Neural crest cell (in vitro differentiated cells): ENCODE measurements around the gene UBL3. TPM values are rescaled to one million over a fixed set of nuclear protein-coding genes. Genes with fewer than 3 reads are reported as not detected.

Experiments used
- DNase-seq: peaks from one replicate; pipeline ENCODE4 v3.0.0; 2021; ENCODE audit warnings: low read depth, mixed read lengths, low spot score
- H3K27ac Mint-ChIP-seq: one replicate; pipeline ENCODE4 v1.8.0; 2021; ENCODE audit warnings: mild to moderate bottlenecking, mixed read lengths; ENCODE audit not compliant: unreplicated experiment
- H3K27me3 Mint-ChIP-seq: 2 replicates; pipeline ENCODE4 v1.8.0; 2021; ENCODE audit warnings: low read depth, mild to moderate bottlenecking, mixed read lengths
- H3K36me3 Mint-ChIP-seq: 2 replicates; pipeline ENCODE4 v1.8.0; 2021; ENCODE audit warnings: low read depth, mild to moderate bottlenecking, mixed read lengths
- H3K4me1 Mint-ChIP-seq: 2 replicates; pipeline ENCODE4 v1.8.0; 2021; ENCODE audit warnings: mixed read lengths
- H3K4me3 Mint-ChIP-seq: one replicate; pipeline ENCODE4 v1.8.0; 2021; ENCODE audit warnings: mild to moderate bottlenecking, mixed read lengths
- H3K9me3 Mint-ChIP-seq: 2 replicates; pipeline ENCODE4 v1.8.0; 2021; ENCODE audit warnings: mixed read lengths
- CTCF ChIP-seq: fragments of 200-600 bp; sonication (generic); conservative IDR thresholded peaks from 2 replicates; pipeline ENCODE4 v1.5.0; 2021; ENCODE audit warnings: antibody characterized with exemption, mild to moderate bottlenecking
- total RNA-seq: library from RNA; stranded (reverse); gene quantifications from 2 replicates; pipeline ENCODE4 v1.2.1, GENCODE V29; 2021

Gene UBL3
- total RNA-seq, 1 donor from 2014 or later: 35.5 TPM

DNA sequence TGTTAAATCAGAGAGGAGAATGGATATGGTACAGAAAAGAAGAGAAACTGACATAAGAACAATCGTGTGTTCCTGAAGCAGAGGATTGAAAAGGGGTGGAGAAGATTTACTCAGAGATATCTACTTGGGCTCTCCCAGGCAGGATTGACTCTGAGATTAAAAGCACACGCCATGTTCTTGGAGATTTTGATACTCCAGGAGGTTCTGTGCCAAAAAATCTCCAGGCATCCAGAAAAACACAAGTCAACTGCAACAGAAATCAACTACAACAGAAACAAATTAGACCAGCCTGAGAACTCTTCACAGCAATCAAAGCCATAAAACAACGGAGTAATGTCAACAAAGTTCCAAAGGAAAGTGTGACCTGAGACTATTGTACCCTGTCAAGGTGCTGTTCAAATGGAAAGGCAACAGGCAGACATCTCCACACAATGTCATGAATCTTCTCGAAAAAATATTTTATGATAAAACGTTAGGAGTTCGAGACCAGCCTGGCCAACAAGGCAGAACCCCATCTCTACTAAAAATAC, 104.2 kb downstream of the UBL3 start:
- no peak overlapping the region for H3K27ac Mint-ChIP-seq
- DNase-seq: no peak
- H3K4me3 Mint-ChIP-seq: no peak overlapping the region
- TF ChIP-seq CTCF: no peak
- no peaks in the 10 kb centered on the region for H3K36me3 Mint-ChIP-seq
- H3K9me3 Mint-ChIP-seq: no peaks in the 10 kb centered on the region
- peaks cover 21% of the 10 kb centered on the region for H3K4me1 Mint-ChIP-seq
- no peaks in the 10 kb centered on the region for H3K27me3 Mint-ChIP-seq

- Mint-ChIP-seq H3K27ac (no peak overlapping the region), H3K36me3 (no peaks in the 10 kb centered on the region), H3K27me3 (no peaks in the 10 kb centered on the region), H3K9me3 (no peaks in the 10 kb centered on the region), H3K4me3 (no peak overlapping the region), H3K4me1 (peaks cover 25% of the 10 kb centered on the region)
- no peak for DNase-seq
- TF ChIP-seq CTCF: no peak
These were observed 104.7 kb downstream of the UBL3 start for GRCh38 chr13:29745704-29746103.

- no peak overlapping the region for H3K4me3 Mint-ChIP-seq
- H3K9me3 Mint-ChIP-seq: no peaks in the 10 kb centered on the region
- no peak overlapping the region for H3K27ac Mint-ChIP-seq
- no peak for TF ChIP-seq CTCF
- H3K36me3 Mint-ChIP-seq: no peaks in the 10 kb centered on the region
- DNase-seq: no peak
- no peaks in the 10 kb centered on the region for H3K27me3 Mint-ChIP-seq
- H3K4me1 Mint-ChIP-seq: peaks cover 21% of the 10 kb centered on the region
These were observed 107.1 kb downstream of the UBL3 start for GRCh38 chr13:29743201-29743786.

DNA sequence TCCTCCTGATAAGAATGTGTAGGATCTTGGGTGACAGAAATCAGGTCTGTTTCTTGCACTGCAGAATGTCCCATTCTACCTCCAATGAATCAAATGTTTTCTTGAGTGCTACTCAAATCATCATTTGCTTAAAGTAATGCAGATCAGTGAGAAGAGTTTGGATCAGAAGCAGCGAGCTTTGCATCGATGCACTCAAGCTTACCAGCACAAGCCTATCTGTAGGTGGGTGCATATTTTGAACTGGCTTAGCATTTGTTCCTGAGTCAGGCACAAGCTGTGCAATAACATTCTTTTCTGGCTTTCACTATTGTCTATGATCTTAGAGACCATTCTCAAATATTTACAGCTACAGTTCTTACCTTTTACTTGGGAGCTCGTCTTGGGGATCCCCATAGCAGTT, 109.5 kb downstream of the UBL3 start:
- H3K4me1 Mint-ChIP-seq: peaks cover 21% of the 10 kb centered on the region
- TF ChIP-seq CTCF: no peak
- DNase-seq: no peak
- H3K9me3 Mint-ChIP-seq: no peaks in the 10 kb centered on the region
- no peaks in the 10 kb centered on the region for H3K27me3 Mint-ChIP-seq
- no peak overlapping the region for H3K27ac Mint-ChIP-seq
- H3K4me3 Mint-ChIP-seq: no peak overlapping the region
- no peaks in the 10 kb centered on the region for H3K36me3 Mint-ChIP-seq

GRCh38 chr13:29737061-29737460, 113.4 kb downstream of the UBL3 start:
- no peaks in the 10 kb centered on the region for H3K36me3 Mint-ChIP-seq
- H3K27ac Mint-ChIP-seq: no peak overlapping the region
- TF ChIP-seq CTCF: no peak
- peaks cover 5% of the 10 kb centered on the region for H3K9me3 Mint-ChIP-seq
- no peak for DNase-seq
- H3K4me1 Mint-ChIP-seq: peaks cover 23% of the 10 kb centered on the region
- H3K27me3 Mint-ChIP-seq: no peaks in the 10 kb centered on the region
- H3K4me3 Mint-ChIP-seq: no peak overlapping the region
